ENCODE results near the gene RHBDD3.

RHBDD3 gene

GRCh38 chr22:29309332-29310064 is 41.7 kb upstream of the RHBDD3 start:
- no peak for DNase-seq (ENCODE audit: low read depth)
- no peak overlapping the region for H3K4me3 ChIP-seq (ENCODE audit: control insufficient read depth, low read depth, low read length)
- TF ChIP-seq CTCF (conservative IDR thresholded peaks at IDR 0.05; ENCODE audit: control insufficient read depth, insufficient read depth, low read depth, low read length): no peak

GRCh38 chr22:29308791-29309262 is 41.0 kb upstream of the RHBDD3 start:
- H3K4me3 ChIP-seq (ENCODE audit: control insufficient read depth, low read depth, low read length): no peak overlapping the region
- TF ChIP-seq CTCF (conservative IDR thresholded peaks at IDR 0.05; ENCODE audit: control insufficient read depth, insufficient read depth, low read depth, low read length): no peak
- DNase-seq (ENCODE audit: low read depth): peak; percentile 64

DNA sequence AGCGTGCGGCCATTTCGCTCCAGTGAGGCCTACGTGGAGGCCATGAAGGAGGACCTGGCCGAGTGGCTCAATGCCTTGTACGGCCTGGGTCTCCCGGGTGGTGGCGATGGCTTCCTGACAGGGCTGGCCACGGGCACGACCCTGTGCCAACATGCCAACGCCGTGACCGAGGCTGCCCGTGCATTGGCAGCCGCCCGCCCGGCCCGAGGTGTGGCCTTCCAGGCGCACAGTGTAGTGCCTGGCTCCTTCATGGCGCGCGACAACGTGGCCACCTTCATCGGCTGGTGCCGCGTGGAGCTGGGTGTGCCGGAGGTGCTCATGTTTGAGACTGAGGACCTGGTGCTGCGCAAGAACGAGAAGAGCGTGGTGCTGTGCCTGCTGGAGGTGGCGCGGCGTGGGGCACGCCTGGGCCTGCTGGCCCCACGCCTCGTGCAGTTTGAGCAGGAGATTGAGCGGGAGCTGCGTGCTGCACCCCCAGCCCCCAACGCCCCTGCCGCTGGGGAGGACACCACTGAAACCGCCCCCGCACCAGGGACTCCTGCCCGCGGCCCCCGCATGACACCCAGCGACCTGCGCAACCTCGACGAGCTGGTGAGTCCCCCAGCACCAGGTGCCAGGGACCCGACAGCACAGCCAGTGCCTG is 40.5 kb upstream of the RHBDD3 start:
- no peak for TF ChIP-seq CTCF (conservative IDR thresholded peaks at IDR 0.05; ENCODE audit: control insufficient read depth, insufficient read depth, low read depth, low read length)
- H3K4me3 ChIP-seq (ENCODE audit: control insufficient read depth, low read depth, low read length): peak overlapping the region; percentile 72
- no peak for DNase-seq (ENCODE audit: low read depth)

DNA sequence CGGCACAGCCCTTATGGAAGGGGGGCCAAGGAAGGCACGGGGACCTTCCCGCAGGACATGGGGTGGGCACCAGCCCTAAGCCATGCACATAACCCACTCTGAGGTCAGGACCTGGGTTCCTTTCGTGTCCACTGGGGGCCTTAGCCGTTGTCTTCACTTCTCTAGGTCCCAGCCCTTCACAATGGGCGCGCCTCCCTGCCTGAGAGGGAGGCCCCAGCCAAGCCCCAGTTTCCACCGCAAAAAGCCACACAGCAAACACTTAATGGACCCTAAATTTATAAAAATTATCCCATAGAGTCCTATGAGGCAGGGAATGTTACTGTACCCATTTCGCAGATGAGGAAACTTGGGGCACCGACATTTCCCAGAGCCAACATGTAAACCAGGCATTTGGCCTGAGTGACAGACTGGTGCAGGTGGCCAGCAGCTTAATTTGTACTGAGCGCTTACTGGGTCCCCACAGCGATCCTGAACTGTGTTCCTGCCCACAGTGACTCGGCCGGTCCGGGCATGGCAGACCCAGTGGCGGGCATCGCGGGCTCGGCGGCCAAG is 39.9 kb upstream of the RHBDD3 start:
- H3K4me3 ChIP-seq (ENCODE audit: control insufficient read depth, low read depth, low read length): peak overlapping the region; percentile 72
- no peak for DNase-seq (ENCODE audit: low read depth)
- no peak for TF ChIP-seq CTCF (conservative IDR thresholded peaks at IDR 0.05; ENCODE audit: control insufficient read depth, insufficient read depth, low read depth, low read length)

DNA sequence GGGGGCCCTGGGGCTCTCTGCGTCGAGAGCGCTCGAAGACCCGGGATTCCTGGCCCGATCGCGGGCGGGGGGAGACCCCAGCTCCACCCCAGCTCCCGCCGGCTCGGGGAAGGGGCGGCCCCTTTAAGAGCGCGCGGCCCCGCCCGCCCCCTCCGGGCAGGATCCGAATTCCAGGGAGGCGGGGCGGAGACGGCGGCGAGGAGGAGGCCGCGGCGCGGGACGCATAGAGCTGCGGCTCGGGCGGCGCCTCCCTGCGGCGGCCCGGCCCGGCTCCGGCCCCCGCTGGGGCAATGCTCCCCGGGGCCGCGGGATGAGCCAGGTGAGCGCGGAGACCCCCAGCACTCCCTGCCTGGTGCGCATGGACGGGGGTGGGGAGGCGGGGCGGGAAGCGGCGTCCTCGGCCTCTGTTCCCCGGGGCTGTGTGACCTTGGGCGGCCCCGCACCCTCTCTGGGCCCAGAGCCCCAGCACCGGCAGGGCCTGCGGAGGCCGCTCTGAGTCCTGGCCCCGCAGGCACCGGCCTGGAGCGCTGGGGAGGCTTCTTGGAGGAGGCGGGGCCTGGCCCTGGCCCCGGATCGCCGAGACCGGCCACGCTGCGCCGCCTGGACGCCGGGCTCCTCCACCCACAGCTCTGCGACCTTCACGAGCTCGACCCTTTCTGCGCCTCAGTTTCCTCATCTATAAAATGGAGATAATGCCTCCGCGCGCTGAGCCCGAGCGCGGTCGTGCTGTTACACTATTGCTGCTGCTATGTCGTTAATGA is 39.2 kb upstream of the RHBDD3 start:
- peak overlapping the region; percentile 72 for H3K4me3 ChIP-seq (ENCODE audit: control insufficient read depth, low read depth, low read length)
- DNase-seq (ENCODE audit: low read depth): peak; percentile 56
- TF ChIP-seq CTCF (conservative IDR thresholded peaks at IDR 0.05; ENCODE audit: control insufficient read depth, insufficient read depth, low read depth, low read length): no peak

- DNase-seq (ENCODE audit: low read depth): peak; percentile 72
- peak; percentile 47 for TF ChIP-seq CTCF (conservative IDR thresholded peaks at IDR 0.05; ENCODE audit: control insufficient read depth, insufficient read depth, low read depth, low read length)
Measured at GRCh38 chr22:29306175-29306834, 38.5 kb upstream of the RHBDD3 start, which contains the start of gene GAS2L1. GAS2L1 (plus strand) TSS chr22:29306650; CDS start chr22:29308106, 1,456 bp downstream.

More at GRCh38 chr22:29306175-29306834, 38.5 kb upstream of the RHBDD3 start, which contains the start of gene GAS2L1:
- H3K4me3 ChIP-seq (ENCODE audit: control insufficient read depth, low read depth, low read length): peak within 1 kb of the TSS; percentile 72
